PC-3 (cell line): Measurements from ENCODE around the gene TCHHL1.

Experiments
- EZH2 ChIP-seq: fragments of 300-600 bp; sonication (generic); IDR thresholded peaks from one replicate; pipeline ENCODE4 v1.6.1; 2017; ENCODE audit warnings: antibody characterized with exemption, mild to moderate bottlenecking, low read length; ENCODE audit not compliant: unreplicated experiment
- EZH2phosphoT487 ChIP-seq: fragments of 300-600 bp; sonication (generic); IDR thresholded peaks from 2 replicates; pipeline ENCODE4 v1.6.1; 2018; ENCODE audit warnings: mild to moderate bottlenecking, antibody characterized with exemption, low read length, borderline replicate concordance
- TF ChIP-seq, protein P1 (sequence below): fragments of 300-600 bp; sonication (generic); conservative IDR thresholded peaks from 2 replicates; pipeline ENCODE4 v1.5.1; 2017; ENCODE audit warnings: antibody characterized with exemption, low read depth, mild to moderate bottlenecking, low read length

DNA sequence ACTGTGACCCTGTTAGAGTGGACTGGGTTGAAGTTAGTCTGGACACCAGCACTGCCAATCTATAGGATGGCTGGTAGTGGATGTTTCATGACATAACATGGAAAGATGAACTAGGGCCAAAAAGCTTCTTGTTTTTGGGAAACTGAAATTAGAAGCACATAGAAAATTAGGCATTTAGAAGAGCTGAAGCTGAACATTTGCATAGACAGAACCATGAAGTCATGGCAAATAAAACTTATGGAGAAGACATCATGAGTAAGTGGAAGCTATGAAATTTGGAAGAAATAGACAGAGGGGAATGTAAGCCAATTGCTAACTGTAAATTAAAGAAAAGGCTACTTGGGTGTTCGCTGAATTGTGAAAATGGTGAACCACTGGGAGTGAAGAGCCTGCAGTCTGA is 49.4 kb downstream of the TCHHL1 start:
- TF ChIP-seq, protein P1, sequence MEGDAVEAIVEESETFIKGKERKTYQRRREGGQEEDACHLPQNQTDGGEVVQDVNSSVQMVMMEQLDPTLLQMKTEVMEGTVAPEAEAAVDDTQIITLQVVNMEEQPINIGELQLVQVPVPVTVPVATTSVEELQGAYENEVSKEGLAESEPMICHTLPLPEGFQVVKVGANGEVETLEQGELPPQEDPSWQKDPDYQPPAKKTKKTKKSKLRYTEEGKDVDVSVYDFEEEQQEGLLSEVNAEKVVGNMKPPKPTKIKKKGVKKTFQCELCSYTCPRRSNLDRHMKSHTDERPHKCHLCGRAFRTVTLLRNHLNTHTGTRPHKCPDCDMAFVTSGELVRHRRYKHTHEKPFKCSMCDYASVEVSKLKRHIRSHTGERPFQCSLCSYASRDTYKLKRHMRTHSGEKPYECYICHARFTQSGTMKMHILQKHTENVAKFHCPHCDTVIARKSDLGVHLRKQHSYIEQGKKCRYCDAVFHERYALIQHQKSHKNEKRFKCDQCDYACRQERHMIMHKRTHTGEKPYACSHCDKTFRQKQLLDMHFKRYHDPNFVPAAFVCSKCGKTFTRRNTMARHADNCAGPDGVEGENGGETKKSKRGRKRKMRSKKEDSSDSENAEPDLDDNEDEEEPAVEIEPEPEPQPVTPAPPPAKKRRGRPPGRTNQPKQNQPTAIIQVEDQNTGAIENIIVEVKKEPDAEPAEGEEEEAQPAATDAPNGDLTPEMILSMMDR = no peak
- TF ChIP-seq EZH2 (no peak), EZH2phosphoT487 (no peak)
